GM19467 (cell line): ENCODE data around the gene FMN2.

Experiments used
- ATAC-seq: cut with Tn5 transposase; IDR thresholded peaks from one replicate; pipeline ENCODE4 v1.9.1; 2021; ENCODE audit warnings: mild to moderate bottlenecking, moderate library complexity; ENCODE audit not compliant: unreplicated experiment

The FMN2 gene

GRCh38 chr1:240349695-240350094 lies 258.0 kb downstream of the FMN2 start:
- no peak for ATAC-seq

GRCh38 chr1:240350910-240351331 lies 259.2 kb downstream of the FMN2 start:
- no peak for ATAC-seq

GRCh38 chr1:240351690-240352089 lies 260.0 kb downstream of the FMN2 start:
- no peak for ATAC-seq

- ATAC-seq, result no peak
Observed at GRCh38 chr1:240352769-240353168, 261.1 kb downstream of the FMN2 start.

DNA sequence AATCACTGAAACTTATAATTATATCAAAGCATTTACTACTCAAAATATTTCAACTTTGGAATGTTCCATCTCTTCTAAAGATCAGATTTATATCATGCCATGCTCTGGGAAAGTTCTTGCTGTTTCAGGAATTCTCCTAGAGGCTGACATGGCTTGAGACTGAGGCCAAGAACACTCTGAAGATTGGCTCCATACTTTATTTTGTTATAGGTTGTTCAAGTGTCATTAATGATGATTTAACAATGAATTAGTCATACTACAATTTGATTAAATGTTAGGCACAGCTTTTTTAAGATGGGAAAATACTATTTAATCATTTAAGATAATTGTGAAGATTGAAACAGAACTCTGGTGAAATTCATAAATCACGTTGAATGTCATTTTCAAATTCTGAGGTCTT lies 264.9 kb downstream of the FMN2 start:
- no peak for ATAC-seq

GRCh38 chr1:240362046-240362445 lies 270.4 kb downstream of the FMN2 start:
- ATAC-seq, result no peak

DNA sequence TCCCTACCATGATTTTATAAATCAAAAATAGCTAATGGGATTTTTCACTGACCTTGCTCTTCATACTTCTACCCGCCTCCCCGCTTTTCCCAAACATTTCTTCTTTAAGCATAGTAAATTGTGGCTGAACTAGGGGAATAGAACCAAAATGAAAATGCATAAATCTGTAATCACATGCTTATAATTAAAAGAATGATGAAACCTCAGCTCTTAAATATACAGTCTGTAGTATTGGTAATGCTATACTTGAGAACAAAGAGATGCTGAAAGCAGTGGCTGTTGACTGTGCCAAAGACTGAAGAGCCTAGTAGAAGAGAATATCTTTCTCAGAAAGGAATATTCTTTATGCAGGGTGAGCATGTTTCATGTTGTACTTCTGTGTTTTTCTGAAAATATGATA lies 271.1 kb downstream of the FMN2 start:
- ATAC-seq, result no peak

- ATAC-seq, result no peak
Observed at GRCh38 chr1:240363315-240363714, 271.6 kb downstream of the FMN2 start.

GRCh38 chr1:240363914-240364313 lies 272.2 kb downstream of the FMN2 start:
- ATAC-seq, result no peak

DNA sequence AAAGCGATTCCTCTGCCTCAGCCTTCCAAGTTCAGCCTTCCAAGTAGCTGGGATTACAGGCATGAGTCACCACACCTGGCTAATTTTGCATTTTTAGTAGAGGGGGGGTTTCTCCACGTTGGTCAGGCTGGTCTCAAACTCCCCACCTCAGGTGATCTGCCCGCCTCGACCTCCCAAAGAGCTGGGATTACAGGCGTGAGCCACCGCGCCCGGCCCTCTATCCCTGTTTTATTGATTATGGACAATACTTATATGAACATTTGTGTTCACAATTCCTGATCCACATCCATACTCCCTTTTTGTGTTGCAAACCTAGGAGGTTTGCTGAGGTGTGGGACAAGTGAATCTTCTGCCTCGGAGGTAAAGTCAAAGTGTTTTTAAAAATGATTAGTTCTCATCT lies 275.0 kb downstream of the FMN2 start:
- no peak for ATAC-seq

- no peak for ATAC-seq
Observed at GRCh38 chr1:240385551-240385950, 293.9 kb downstream of the FMN2 start.

DNA sequence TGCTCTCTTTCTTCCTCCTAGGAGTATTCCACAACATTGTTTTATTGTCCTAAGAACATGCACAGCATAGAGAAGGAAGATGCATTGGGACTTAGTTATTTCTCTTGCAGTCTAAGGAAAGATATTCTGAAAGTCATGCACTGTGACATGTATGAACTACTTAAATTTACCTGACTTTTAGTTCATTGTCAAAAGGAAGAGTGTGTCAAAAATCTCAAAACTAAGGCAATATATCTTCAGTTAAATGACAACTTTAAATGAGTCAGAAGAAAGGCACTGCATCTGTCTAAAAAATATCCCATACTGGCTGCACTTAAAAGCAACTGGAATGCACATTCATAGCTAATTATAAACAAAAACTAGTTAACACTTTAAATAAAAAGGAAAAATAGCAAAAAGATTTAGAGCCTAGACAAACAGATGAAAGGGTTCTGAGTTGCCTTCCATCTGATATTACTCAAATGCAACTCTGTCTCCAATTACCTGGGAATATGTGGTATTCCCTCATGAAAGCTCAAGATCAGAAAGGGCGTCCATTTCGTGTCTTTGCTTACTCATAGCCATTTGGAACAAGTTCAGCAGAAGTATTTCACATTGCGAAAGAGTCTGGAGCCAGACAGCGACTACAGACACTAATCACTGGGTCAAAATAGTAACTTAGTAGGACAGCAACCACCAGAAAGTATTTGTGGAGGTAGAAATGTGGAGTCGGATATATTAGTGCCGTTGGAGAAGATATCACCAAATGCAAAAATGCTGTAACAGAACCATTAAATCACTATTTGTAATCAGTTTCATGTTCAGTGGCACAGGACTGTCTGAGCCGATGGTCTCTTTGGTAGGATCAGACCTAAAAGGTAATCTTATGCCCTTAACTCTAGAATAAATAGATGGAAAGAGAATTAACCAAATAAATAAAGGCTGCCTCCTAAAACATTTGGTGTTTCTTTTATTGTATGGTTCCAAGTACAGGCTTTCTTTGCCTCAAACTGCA lies 294.6 kb downstream of the FMN2 start:
- no peak for ATAC-seq

DNA sequence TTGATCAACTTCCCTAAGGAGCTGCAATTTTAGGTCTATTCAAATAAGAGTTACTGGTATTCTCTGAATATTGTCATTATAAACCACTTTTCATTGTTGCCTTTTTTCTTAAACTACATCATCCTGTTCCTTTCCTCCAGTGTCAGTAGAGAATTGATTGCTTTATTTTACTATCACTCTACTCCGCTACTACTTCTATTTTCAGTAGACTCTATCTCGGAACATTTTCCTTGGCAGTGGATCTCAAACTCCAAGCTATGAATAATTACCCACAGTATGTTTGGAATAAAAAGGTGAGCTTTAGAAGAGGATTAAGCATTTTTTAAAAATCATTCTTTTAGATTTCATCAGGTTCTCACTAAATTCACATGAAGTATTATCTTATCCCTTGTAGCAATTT lies 295.4 kb downstream of the FMN2 start:
- ATAC-seq, result no peak

- no peak for ATAC-seq
Observed at GRCh38 chr1:240391660-240392260, 300.1 kb downstream of the FMN2 start.

DNA sequence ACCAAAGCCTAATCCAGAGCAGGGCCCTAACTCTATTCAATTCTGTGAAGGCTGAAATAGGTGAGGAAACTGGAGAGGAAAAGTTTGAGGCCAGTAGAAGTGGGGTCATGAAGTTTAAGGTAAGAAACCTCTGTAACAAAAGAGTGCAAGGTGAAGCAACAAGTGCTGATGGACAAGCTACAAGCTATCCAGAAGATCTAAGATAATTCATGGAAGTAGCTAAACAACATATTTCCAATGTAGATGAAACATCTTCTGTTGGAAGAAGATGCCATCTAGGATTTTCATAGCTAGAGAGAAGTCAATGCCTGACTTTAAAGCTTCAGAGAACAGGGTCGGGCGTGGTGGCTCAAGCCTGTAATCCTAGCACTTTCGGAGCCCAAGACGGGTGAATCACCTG lies 302.7 kb downstream of the FMN2 start:
- ATAC-seq, result no peak

DNA sequence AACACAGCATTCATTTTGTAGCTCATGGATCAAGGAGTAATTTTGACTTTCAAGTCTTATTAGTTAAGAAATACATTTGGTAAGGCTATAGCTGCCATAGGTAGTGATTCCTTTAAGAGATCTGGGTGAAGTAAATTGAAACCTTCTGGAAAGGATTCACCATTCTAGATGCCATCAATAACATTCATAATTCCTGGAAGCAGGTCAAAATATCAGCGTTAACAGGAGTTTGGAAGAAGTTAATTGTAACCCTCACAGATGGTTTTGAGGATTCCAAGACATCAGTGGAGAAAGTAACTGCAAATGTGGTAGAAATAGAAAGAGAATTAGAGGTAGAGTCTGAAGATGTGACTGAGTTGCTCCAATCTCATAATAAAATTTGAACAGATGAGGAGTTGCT lies 303.7 kb downstream of the FMN2 start:
- no peak for ATAC-seq

DNA sequence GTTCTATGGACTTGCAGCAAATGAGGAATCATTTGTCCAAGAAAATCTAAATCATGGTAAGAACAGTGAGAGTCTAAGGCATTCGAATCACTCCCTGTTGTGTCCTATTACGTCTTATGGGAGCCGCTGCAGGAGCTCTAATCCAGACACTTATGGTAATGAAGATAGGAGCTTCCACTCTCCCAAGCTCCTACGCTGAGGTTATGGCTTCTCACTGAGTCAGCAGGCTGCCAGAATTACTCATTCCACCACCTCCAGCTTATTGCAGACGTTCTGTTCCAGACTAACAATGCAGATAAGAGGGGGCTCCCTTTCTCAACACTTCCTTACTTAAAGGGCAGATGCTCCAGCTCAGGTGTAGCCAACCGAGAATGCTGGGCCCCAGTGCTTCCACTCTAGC lies 307.7 kb downstream of the FMN2 start:
- ATAC-seq, result no peak

- no peak for ATAC-seq
Observed at GRCh38 chr1:240401731-240402130, 310.0 kb downstream of the FMN2 start.

DNA sequence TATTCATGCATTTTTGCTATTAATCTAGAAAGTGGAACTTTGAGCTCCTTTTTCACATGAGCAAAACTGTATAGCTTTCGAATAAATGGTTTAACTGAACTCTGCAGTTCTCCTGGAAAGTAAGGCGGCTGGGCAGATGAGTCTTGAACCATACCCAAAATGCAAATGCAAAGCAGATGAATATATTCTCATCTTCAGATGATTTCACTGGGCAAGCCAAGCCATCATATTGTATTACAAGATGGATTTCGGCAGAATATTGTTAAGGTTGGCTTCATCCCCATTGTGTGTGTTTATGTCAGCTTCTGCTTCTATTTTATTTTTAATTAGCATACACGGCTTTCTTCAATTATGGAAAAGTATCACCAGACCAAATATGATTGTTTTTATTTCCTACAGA lies 310.6 kb downstream of the FMN2 start:
- no peak for ATAC-seq

DNA sequence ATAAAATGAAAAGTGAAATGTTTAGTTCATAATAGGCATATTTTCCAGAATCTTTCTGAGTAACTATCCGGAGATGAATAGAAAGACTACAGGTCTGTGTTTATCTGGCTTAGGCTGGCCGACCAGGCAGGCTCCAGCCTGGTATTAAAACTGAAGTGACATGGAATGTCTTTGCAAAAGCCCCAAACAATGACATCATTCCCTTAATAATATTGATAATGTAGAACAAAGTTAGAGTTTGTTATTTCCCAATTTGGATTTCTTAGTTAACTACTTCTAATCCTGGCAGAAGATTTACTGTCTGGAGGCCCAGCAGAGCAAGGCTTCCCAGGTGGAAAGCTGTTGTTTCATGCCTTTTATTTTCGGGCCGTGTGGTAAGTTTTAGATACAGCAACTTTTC lies 312.6 kb downstream of the FMN2 start:
- no peak for ATAC-seq

GRCh38 chr1:240405751-240406150 lies 314.1 kb downstream of the FMN2 start:
- ATAC-seq, result no peak

DNA sequence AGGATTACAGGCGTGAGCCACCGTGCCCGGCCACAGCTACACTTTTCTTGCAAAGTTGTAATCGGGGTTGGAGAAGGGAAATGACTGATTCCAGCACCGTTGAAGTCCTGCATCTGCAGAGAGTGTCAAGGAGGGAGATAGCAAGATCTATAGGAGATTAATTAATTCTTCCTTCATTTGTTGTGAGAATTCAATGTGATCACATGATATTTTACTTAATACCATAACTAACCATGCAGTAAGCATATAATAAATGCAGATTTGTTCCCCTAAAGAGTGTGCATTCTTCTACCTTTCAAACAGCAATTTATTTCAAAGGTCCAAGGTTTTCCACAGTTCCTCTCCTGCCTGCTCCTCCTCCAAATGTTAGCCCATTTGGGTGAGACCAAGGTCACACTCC lies 315.7 kb downstream of the FMN2 start:
- no peak for ATAC-seq
